ENCODE measurements around the gene DAPK1.

DNA sequence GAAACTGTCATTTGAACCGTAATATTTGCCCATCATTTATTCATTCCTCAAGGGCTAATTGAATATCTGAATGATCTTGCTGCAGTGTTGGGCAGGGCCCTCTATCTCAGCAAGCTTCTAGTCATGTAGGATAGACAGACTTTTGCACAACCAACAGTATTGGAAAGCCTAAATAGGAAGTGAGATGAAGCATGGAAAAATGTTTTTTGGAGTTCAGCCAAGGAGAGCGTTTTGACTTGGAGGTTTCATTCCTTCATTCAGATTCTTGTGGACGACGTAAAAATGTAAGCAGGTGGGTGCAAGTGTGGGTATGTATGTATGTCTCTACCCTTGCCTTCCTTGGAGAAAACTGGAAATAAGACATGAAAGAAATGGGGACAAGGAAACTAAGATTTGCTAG lies 15.5 kb downstream of the DAPK1 start:
- TF ChIP-seq, protein P1, sequence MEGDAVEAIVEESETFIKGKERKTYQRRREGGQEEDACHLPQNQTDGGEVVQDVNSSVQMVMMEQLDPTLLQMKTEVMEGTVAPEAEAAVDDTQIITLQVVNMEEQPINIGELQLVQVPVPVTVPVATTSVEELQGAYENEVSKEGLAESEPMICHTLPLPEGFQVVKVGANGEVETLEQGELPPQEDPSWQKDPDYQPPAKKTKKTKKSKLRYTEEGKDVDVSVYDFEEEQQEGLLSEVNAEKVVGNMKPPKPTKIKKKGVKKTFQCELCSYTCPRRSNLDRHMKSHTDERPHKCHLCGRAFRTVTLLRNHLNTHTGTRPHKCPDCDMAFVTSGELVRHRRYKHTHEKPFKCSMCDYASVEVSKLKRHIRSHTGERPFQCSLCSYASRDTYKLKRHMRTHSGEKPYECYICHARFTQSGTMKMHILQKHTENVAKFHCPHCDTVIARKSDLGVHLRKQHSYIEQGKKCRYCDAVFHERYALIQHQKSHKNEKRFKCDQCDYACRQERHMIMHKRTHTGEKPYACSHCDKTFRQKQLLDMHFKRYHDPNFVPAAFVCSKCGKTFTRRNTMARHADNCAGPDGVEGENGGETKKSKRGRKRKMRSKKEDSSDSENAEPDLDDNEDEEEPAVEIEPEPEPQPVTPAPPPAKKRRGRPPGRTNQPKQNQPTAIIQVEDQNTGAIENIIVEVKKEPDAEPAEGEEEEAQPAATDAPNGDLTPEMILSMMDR (IDR thresholded peaks at IDR 0.05; ENCODE audit: borderline replicate concordance, extremely low read depth, low read length, poor library complexity, severe bottlenecking): no peak
- TF ChIP-seq EZH2 (IDR thresholded peaks at IDR 0.05; ENCODE audit: borderline replicate concordance, low read depth, low read length, severe bottlenecking): no peak

Measured in DND-41 (cell line).